ENCODE measurements around the gene MRNIP.

MRNIP gene

GRCh38 chr5:179858586-179859427 is at the start of gene MRNIP:
MRNIP (minus strand) TSS chr5:179858817; CDS start chr5:179858796, 21 bp downstream.
- peak; percentile 87 to 90 for DNase-seq (ENCODE audit: extremely low read depth in 1 of 2, low read depth in 1 of 2)

DNA sequence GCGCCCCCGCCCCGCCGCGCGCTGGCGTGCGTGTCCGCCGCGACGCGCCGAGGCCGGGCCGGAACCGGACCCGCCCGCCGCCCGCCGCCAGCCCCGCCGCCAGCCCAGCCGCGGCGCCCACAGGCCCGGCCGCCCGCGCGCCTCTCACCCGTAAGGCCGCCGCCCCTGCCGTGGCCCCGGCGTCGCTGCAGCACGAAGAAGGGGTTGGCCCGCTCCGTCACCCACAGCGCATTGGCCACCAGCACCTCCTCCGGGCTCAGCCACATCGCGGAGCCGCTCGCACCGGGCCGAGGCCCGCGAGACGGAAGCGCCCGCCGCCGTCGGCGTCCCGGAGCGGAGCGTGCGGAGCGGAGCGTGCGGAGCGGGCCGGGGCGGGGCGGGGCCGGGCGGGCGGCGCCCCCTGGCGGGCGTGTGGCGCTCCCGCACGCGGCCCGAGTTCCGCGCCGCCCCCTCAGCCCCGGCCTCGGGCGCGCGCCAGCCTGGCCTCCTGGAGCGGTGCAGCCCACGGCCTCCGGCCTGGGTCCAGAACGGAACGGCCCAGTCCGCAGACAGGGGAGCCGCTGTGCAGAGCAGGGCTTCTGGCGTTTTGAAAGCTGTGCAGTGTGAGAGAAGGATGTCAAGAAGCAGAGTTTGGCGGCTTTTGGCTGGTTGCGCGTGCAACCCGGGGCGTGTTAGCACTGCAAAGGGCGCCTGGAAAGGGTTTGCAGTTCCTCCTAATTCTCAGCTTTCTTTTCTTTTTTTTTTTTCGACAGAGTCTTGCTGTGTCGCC is 49.1 kb upstream of the MRNIP start, which contains the start of gene TBC1D9B:
TBC1D9B (minus strand) TSS at position 342 of the 769 bp plus-strand sequence; CDS start at position 266, 76 bp downstream.
- DNase-seq (ENCODE audit: extremely low read depth in 1 of 2, low read depth in 1 of 2), result peak; percentile 13 to 46

DNA sequence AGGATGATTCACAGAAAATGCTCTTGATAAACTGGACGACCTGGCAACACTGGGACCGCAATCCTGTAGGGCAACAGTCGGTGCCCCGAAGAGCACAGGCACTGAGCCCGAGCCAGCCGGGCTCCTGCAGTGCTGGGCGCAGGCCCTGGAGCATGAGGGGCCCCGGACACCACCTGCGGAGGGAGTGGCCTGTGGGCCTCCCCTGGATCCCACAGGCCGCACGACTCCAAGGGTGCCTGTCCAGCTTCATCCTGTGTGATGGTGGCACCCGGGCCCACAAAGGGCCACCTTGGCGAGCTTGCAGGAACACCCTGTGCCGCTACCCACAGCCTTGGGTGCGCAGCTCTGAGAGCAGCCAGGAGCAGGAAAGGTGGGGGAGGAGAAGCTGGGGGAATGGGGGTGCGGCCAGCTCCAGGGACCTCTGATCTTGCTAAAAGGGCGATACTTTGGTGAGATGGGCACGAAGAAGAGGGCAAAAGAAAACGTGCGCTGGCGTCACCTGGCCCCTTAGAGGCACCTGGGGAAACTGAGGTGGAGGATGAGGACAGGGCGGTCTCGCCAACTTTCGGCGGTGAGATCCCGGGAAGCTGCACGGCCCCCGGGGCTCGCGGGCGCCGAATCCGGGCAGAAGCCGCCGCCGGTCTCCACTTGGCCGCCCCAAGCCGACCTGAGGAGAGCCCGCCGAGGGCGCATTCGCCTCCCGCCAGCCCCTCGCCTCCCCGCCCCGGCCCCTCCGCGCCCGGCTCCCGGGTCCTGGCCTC is 48.4 kb upstream of the MRNIP start:
- DNase-seq (ENCODE audit: extremely low read depth in 1 of 2, low read depth in 1 of 2), result no peak

GRCh38 chr5:179906294-179906794 is 47.7 kb upstream of the MRNIP start:
- DNase-seq (ENCODE audit: extremely low read depth in 1 of 2, low read depth in 1 of 2), result no peak

GRCh38 chr5:179905161-179905560 is 46.5 kb upstream of the MRNIP start:
- DNase-seq (ENCODE audit: extremely low read depth in 1 of 2, low read depth in 1 of 2), result no peak

- DNase-seq (ENCODE audit: extremely low read depth in 1 of 2, low read depth in 1 of 2), result no peak
Observed at GRCh38 chr5:179904463-179905160, 46.0 kb upstream of the MRNIP start.

DNA sequence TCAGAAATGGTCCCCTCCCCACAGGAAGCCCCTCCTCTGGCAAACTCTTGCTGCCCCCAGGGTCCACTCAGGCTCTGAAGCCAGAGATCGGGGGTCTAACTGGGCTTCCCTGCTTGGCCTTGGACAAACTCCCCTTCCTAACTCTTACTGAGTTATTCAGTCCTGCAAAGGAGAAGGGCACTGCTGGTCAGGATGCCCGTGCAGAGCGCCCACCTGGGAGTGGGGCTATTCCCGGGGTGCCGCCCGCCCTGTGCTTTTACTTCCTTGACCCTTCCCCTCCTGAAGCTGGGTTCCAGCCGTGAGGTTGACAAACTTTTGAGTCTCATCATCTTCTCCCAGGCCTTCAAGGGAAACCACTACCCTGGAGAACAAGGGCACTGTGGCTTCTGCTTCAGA is 44.1 kb upstream of the MRNIP start:
- no peak for DNase-seq (ENCODE audit: extremely low read depth in 1 of 2, low read depth in 1 of 2)

DNA sequence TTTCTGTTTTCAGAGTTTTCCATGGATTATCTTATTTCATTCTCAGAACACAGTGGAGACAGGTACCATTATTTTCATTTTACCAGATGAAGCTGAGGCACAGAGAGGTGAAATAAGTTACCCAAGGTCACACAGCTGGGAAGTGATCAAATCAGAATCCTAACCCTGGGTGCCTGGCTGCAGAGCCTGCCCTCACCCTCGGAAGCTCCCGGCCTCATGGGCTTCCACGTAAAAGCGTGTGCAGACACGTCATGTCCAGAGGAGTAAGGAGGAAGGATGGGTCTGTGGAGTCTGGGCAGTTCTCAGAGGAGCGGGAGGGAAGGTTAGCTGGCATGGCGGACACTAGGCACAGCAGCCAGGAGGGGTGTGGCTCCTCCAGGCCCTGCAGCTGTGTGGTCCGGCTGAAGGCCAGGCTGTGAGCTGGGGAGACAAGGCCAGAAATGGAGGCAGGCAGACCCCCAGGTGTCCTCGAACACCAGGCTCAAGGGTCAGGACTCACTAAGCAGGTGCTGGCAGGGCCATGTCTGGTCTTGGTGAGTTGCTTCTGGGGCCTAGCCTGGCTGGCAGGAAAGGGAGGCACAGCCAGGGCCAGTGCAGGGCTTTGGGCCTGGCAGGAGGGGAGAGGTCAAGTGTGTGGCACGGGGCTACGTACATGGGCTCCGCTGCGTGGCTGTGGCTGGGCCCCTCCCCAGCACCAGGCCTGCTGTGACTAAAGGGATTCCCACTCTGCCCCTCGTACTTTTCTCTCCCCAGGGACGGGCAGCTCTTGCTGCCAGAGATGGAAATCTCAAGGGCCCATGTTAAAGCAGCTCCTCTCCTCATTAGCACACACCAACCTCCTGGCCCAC is 43.5 kb upstream of the MRNIP start:
- DNase-seq (ENCODE audit: extremely low read depth in 1 of 2, low read depth in 1 of 2), result no peak

GRCh38 chr5:179901462-179901861 is 42.8 kb upstream of the MRNIP start:
- no peak for DNase-seq (ENCODE audit: extremely low read depth in 1 of 2, low read depth in 1 of 2)

DNA sequence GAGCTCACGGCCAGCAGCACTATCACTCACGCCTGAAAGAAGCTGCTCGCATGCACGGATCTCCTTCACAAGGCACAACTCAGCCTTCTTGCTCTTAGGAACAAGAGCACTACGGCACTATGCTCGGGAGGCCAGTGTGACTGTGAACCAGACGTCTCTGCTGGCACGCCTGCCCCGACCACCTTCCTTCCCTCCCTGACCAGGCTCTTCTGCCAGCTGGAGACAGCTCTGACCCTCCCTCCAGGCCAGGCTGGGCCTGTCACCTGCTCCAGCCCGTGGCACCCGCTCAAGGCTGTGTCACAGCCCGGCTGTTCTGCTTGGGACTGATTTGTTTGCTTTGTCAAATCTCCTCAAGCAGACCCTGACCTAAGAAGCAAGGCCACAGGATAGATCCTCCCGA is 42.1 kb upstream of the MRNIP start:
- DNase-seq (ENCODE audit: extremely low read depth in 1 of 2, low read depth in 1 of 2), result no peak

- no peak for DNase-seq (ENCODE audit: extremely low read depth in 1 of 2, low read depth in 1 of 2)
Observed at GRCh38 chr5:179900206-179900605, 41.6 kb upstream of the MRNIP start.

- no peak for DNase-seq (ENCODE audit: extremely low read depth in 1 of 2, low read depth in 1 of 2)
Observed at GRCh38 chr5:179895861-179896260, 37.2 kb upstream of the MRNIP start.

DNA sequence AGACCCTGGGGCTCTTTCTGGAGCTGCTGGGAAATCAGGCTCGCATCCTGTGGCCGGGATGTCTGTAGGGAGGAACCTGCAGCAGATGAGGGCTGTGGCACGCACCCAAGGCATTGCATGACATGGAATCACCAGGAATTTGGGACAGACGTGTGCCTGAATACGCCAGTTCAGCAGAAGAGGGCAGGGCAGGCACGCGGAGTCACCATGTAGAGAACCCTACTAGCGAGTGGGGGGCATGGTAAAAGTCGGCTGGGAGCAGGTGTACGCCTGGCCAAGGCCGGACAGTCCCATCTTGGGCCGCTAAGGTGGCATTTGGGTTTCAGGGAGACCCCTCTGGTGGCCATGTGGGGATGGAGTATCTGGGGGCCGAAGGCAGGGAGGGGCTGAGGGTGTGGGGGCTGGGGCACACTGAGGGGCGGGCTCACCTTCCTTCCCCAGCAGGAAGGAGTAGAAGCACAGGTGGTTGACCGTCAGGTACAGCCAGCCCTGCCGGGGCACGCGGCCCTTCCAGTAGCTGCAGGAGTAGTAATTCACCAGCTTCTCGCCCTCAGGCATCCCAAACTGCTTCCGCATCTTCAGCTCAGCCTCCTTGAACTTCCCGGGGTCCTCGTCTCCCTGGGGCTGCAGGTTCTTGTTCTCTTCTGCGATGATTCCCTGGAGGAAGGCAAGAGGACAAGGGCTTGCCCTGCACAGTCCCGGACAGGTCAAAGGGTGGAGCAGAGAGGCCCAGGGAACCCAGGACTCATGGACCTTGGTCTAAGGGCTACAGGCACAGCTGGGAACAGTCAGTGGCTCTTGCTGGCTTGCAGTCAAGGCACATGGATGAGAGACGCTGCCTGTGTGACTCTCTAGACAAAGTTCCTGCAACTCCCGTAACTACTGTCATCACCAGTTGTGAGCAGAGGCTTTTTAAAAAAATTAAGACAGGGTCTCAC is 35.6 kb upstream of the MRNIP start:
- no peak for DNase-seq (ENCODE audit: extremely low read depth in 1 of 2, low read depth in 1 of 2)

DNA sequence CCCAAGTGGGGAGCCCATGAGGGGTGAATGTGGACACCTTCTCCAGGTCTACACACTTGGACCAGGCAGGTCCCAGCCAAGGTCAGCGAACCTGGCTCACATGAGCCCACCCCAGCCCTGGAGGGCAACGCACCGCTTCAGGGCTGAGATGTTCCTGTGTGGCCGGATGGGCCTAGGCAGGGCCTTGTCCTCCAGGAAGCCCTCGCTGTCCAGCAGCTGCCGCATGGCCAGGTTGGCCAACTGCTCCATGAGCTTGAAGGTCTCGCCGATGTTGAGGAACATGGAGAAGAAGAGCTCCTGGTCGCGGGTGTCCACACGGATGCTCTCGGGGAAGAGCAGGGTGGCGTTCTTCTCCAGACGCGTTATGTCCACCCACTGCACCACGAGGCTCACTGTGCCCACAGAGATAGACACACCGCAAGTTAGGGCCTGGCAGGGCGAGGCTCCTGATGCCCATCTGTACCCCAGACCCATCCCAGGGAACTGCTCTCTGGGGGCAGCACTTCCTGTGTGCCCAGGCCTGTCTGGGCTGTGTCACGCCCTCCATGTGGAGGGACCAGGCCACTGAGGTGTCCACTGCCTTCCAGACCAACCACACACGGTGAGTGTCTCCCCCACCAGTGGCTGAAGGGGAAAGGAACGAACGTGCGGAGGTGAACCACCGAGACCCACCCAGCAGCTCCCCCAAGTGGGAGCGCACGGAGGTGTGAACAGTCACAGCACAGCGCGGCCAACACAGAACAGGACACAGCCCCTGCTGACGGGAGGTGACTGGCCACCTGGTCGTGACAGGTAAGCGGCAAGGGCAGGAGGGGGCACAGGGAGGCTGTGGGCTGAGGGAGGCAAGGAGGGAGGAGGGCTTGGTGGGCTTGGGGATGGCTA is 34.7 kb upstream of the MRNIP start:
- DNase-seq (ENCODE audit: extremely low read depth in 1 of 2, low read depth in 1 of 2), result no peak

DNA sequence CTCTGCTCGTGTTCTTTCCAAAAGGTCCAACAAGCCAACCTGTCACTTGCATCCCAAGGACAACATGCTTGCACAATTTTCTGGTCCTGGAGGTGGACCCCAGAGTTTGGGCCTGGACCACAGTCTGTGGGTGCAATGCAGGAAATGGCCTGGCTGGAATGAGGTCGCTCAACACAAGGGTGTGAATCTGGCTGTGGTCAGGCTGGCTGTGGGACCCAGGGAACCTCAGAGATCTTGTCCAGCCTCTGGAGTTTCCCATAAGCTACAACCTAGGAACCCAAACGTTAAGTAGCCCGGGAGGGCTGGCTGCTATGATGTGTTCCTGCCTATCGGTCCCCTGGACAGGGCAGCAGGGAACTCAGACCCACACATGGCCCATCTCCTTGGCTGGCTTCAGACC is 33.6 kb upstream of the MRNIP start:
- no peak for DNase-seq (ENCODE audit: extremely low read depth in 1 of 2, low read depth in 1 of 2)

- DNase-seq (ENCODE audit: extremely low read depth in 1 of 2, low read depth in 1 of 2), result no peak
Observed at GRCh38 chr5:179890751-179891682, 32.4 kb upstream of the MRNIP start.

Measured in stimulated activated CD8-positive, alpha-beta memory T cell treated with anti-CD3 and anti-CD28 coated beads, Interleukin-7, amount 100 ng/mL, for 48 hours (primary cell).